Measurements from ENCODE around the gene PARP14.

PARP14 gene

GRCh38 chr3:122661633-122662032 lies 19.0 kb upstream of the PARP14 start:
- Histone ChIP-seq H3K79me2 (no peaks in the 10 kb centered on the region), H3K36me3 (ENCODE audit: control insufficient read depth, insufficient read depth, low read length) (no peaks in the 10 kb centered on the region)

GRCh38 chr3:122662505-122662904 lies 18.1 kb upstream of the PARP14 start:
- no peaks in the 10 kb centered on the region for H3K36me3 ChIP-seq (ENCODE audit: control insufficient read depth, insufficient read depth, low read length)
- H3K4me3 ChIP-seq (ENCODE audit: low read depth, low read length) = no peak overlapping the region
- H3K4me2 ChIP-seq (ENCODE audit: low read length) = no peak overlapping the region
- H3K27ac ChIP-seq = no peak overlapping the region
- TF ChIP-seq CTCF (IDR thresholded peaks at IDR 0.05) = no peak
- no peak overlapping the region for H2AFZ ChIP-seq
- no peaks in the 10 kb centered on the region for H3K79me2 ChIP-seq
- no peaks in the 10 kb centered on the region for H3K9me3 ChIP-seq (ENCODE audit: control insufficient read depth, low read length)
- H3K27me3 ChIP-seq (ENCODE audit: control insufficient read depth, insufficient read depth, low read length) = no peaks in the 10 kb centered on the region
- H3K4me1 ChIP-seq = no peaks in the 10 kb centered on the region
- no peak overlapping the region for H3K9ac ChIP-seq

More at GRCh38 chr3:122661633-122662032, 19.0 kb upstream of the PARP14 start:
- Histone ChIP-seq H3K9me3 (ENCODE audit: control insufficient read depth, low read length) (no peaks in the 10 kb centered on the region), H2AFZ (no peak overlapping the region), H3K9ac (no peak overlapping the region), H3K4me3 (ENCODE audit: low read depth, low read length) (no peak overlapping the region), H3K27ac (no peak overlapping the region), H3K4me1 (no peaks in the 10 kb centered on the region), H3K27me3 (ENCODE audit: control insufficient read depth, insufficient read depth, low read length) (no peaks in the 10 kb centered on the region), H3K4me2 (ENCODE audit: low read length) (no peak overlapping the region)
- no peak for TF ChIP-seq CTCF (IDR thresholded peaks at IDR 0.05)

- no peak overlapping the region for H3K27ac ChIP-seq
- no peaks in the 10 kb centered on the region for H3K79me2 ChIP-seq
- H3K9me3 ChIP-seq (ENCODE audit: control insufficient read depth, low read length) = no peaks in the 10 kb centered on the region
- H3K4me3 ChIP-seq (ENCODE audit: low read depth, low read length) = no peak overlapping the region
- no peaks in the 10 kb centered on the region for H3K27me3 ChIP-seq (ENCODE audit: control insufficient read depth, insufficient read depth, low read length)
- H2AFZ ChIP-seq = no peak overlapping the region
- no peaks in the 10 kb centered on the region for H3K4me1 ChIP-seq
- no peak overlapping the region for H3K9ac ChIP-seq
- TF ChIP-seq CTCF (IDR thresholded peaks at IDR 0.05) = no peak
- H3K4me2 ChIP-seq (ENCODE audit: low read length) = no peak overlapping the region
- no peaks in the 10 kb centered on the region for H3K36me3 ChIP-seq (ENCODE audit: control insufficient read depth, insufficient read depth, low read length)
These were observed 15.3 kb upstream of the PARP14 start for GRCh38 chr3:122665226-122665786.

- Histone ChIP-seq H3K27ac (no peak overlapping the region), H3K4me3 (ENCODE audit: low read depth, low read length) (no peak overlapping the region), H3K9me3 (ENCODE audit: control insufficient read depth, low read length) (no peaks in the 10 kb centered on the region), H3K79me2 (no peaks in the 10 kb centered on the region), H3K9ac (no peak overlapping the region), H3K4me2 (ENCODE audit: low read length) (no peak overlapping the region), H3K4me1 (no peaks in the 10 kb centered on the region), H2AFZ (no peak overlapping the region), H3K36me3 (ENCODE audit: control insufficient read depth, insufficient read depth, low read length) (no peaks in the 10 kb centered on the region), H3K27me3 (ENCODE audit: control insufficient read depth, insufficient read depth, low read length) (no peaks in the 10 kb centered on the region)
- TF ChIP-seq CTCF (IDR thresholded peaks at IDR 0.05) = no peak
These were observed 14.8 kb upstream of the PARP14 start for GRCh38 chr3:122665881-122666280.

Measured in parathyroid adenoma (tissue), 2 donors.